Neural progenitor cell (in vitro differentiated cells): ENCODE measurements around the gene SLC10A1. TPM values are rescaled to one million over a fixed set of nuclear protein-coding genes. Genes with fewer than 3 reads are reported as not detected.
A peak's percentile ranks its signal among the peaks of the same experiment; 100 is the strongest.

ENCODE experiments used
- DNase-seq: peaks from one replicate; pipeline ENCODE4 v3.0.0-alpha.2; 2016; ENCODE audit warnings: low spot score
- H2AFZ ChIP-seq: fragments of 200-600 bp; sonication (generic); replicated peaks from 2 replicates; pipeline ENCODE4 v1.6.1; 2016; ENCODE audit warnings: antibody characterized with exemption
- H3F3A ChIP-seq: fragments of 200-600 bp; sonication (generic); 2 replicates; pipeline ENCODE4 v1.6.1; 2016; ENCODE audit warnings: antibody characterized with exemption, low read depth
- H3K27ac ChIP-seq: fragments of 200-600 bp; sonication (generic); 2 replicates; pipeline ENCODE4 v1.5.1; 2016; ENCODE audit warnings: mild to moderate bottlenecking
- H3K27me3 ChIP-seq: fragments of 200-600 bp; sonication (generic); 2 replicates; pipeline ENCODE4 v1.6.1; 2016; ENCODE audit warnings: mild to moderate bottlenecking, moderate library complexity
- H3K36me3 ChIP-seq: fragments of 200-600 bp; sonication (generic); 2 replicates; pipeline ENCODE4 v1.5.1; 2016
- H3K4me1 ChIP-seq: fragments of 200-600 bp; sonication (generic); 2 replicates; pipeline ENCODE4 v1.6.1; 2016; ENCODE audit warnings: mixed run types
- H3K4me2 ChIP-seq: fragments of 200-600 bp; sonication (generic); 2 replicates; pipeline ENCODE4 v1.6.1; 2016
- H3K4me3 ChIP-seq: fragments of 200-600 bp; sonication (generic); 2 replicates; pipeline ENCODE4 v1.5.1; 2016
- H3K79me2 ChIP-seq: fragments of 200-600 bp; sonication (generic); 2 replicates; pipeline ENCODE4 v1.6.1; 2016; ENCODE audit warnings: low read depth
- H3K9ac ChIP-seq: fragments of 200-600 bp; sonication (generic); 2 replicates; pipeline ENCODE4 v1.6.1; 2016
- H3K9me3 ChIP-seq: fragments of 200-600 bp; sonication (generic); 2 replicates; pipeline ENCODE4 v1.5.1; 2016; ENCODE audit warnings: low read depth
- H4K20me1 ChIP-seq: fragments of 200-600 bp; sonication (generic); 2 replicates; pipeline ENCODE4 v1.6.1; 2016; ENCODE audit warnings: low read depth
- H3K27ac Mint-ChIP-seq: 3 replicates; pipeline ENCODE4 v1.8.0; 2021; ENCODE audit warnings: mixed read lengths
- H3K27me3 Mint-ChIP-seq: 2 replicates; pipeline ENCODE4 v1.8.0; 2022; ENCODE audit warnings: low read depth, mild to moderate bottlenecking, inconsistent platforms, moderate library complexity, mixed read lengths; ENCODE audit not compliant: insufficient read depth
- H3K36me3 Mint-ChIP-seq: 3 replicates; pipeline ENCODE4 v1.8.0; 2021; ENCODE audit warnings: mixed read lengths
- H3K4me1 Mint-ChIP-seq: 3 replicates; pipeline ENCODE4 v1.8.0; 2021; ENCODE audit warnings: mixed read lengths
- H3K4me3 Mint-ChIP-seq: 3 replicates; pipeline ENCODE4 v1.8.0; 2021; ENCODE audit warnings: mild to moderate bottlenecking, moderate library complexity, mixed read lengths
- H3K9me3 Mint-ChIP-seq: 3 replicates; pipeline ENCODE4 v1.8.0; 2020; ENCODE audit warnings: mixed read lengths
- CTCF ChIP-seq: fragments of 200-600 bp; sonication (generic); IDR thresholded peaks from 2 replicates; pipeline ENCODE4 v1.5.1; 2017; ENCODE audit warnings: antibody characterized with exemption, mild to moderate bottlenecking
- EZH2 ChIP-seq: fragments of 200-600 bp; sonication (generic); IDR thresholded peaks from 2 replicates; pipeline ENCODE4 v1.6.1; 2017; ENCODE audit warnings: antibody characterized with exemption, mild to moderate bottlenecking, moderate library complexity
- EZH2phosphoT487 ChIP-seq: fragments of 200-600 bp; sonication (generic); IDR thresholded peaks from 2 replicates; pipeline ENCODE4 v1.6.1; 2017; ENCODE audit warnings: antibody characterized with exemption
- total RNA-seq: library from RNA; depleted of rRNA; stranded (reverse); fragments of >200 nt; gene quantifications from 2 replicates; pipeline ENCODE4 v1.2.3, GENCODE V29; 2015; ENCODE audit warnings: low replicate concordance

The SLC10A1 gene
- total RNA-seq, 1 donor from 2014 or later, result not detected

GRCh38 chr14:69767369-69767999 is 29.6 kb downstream of the SLC10A1 start:
- peak; percentile 97 for DNase-seq
- Histone ChIP-seq H3K9ac (peak overlapping the region; percentile 99), H2AFZ (peak overlapping the region; percentile 77), H4K20me1 (peaks cover 38% of the 10 kb centered on the region), H3K79me2 (peaks cover 53% of the 10 kb centered on the region), H3K4me1 (peaks cover 20% of the 10 kb centered on the region), H3K27me3 (no peaks in the 10 kb centered on the region), H3K4me3 (peak overlapping the region; percentile 80), H3F3A (peaks cover 59% of the 10 kb centered on the region), H3K27ac (peak overlapping the region; percentile 98), H3K9me3 (no peaks in the 10 kb centered on the region), H3K4me2 (peak overlapping the region; percentile 92), H3K36me3 (peaks cover 41% of the 10 kb centered on the region)
- TF ChIP-seq EZH2, result no peak
- TF ChIP-seq CTCF, result no peak
- no peak for TF ChIP-seq EZH2phosphoT487
- Mint-ChIP-seq H3K27ac (peak overlapping the region; percentile 100), H3K36me3 (peaks cover 43% of the 10 kb centered on the region), H3K27me3 (peaks cover 9% of the 10 kb centered on the region), H3K4me1 (peaks cover 28% of the 10 kb centered on the region), H3K4me3 (peak overlapping the region; percentile 99), H3K9me3 (no peaks in the 10 kb centered on the region)

- H4K20me1 ChIP-seq, result peaks cover 38% of the 10 kb centered on the region
- Mint-ChIP-seq H3K4me1 (peaks cover 28% of the 10 kb centered on the region), H3K9me3 (no peaks in the 10 kb centered on the region), H3K36me3 (peaks cover 38% of the 10 kb centered on the region), H3K4me3 (peak within 1 kb of the TSS; percentile 99), H3K27ac (peak within 1 kb of the TSS; percentile 100), H3K27me3 (peaks cover 9% of the 10 kb centered on the region)
- H3K4me1 ChIP-seq, result peaks cover 20% of the 10 kb centered on the region
- peak within 1 kb of the TSS; percentile 92 for H3K4me2 ChIP-seq
- H3K9ac ChIP-seq, result peak within 1 kb of the TSS; percentile 99
- H3K27ac ChIP-seq, result peak within 1 kb of the TSS; percentile 98
- H3F3A ChIP-seq, result peaks cover 54% of the 10 kb centered on the region
- peak; percentile 96 for DNase-seq
- TF ChIP-seq EZH2phosphoT487, result no peak
- peaks cover 51% of the 10 kb centered on the region for H3K79me2 ChIP-seq
- peak within 1 kb of the TSS; percentile 77 for H2AFZ ChIP-seq
- no peaks in the 10 kb centered on the region for H3K9me3 ChIP-seq
- H3K27me3 ChIP-seq, result no peaks in the 10 kb centered on the region
- peaks cover 40% of the 10 kb centered on the region for H3K36me3 ChIP-seq
- peak within 1 kb of the TSS; percentile 80 for H3K4me3 ChIP-seq
These were observed 30.1 kb downstream of the SLC10A1 start, which contains the start of gene SRSF5 for GRCh38 chr14:69766984-69767368. SRSF5 (plus strand) TSS chr14:69767142; CDS start chr14:69768157, 1,015 bp downstream.

- Mint-ChIP-seq H3K36me3 (peaks cover 14% of the 10 kb centered on the region), H3K9me3 (no peaks in the 10 kb centered on the region), H3K27ac (no peak overlapping the region), H3K27me3 (peaks cover 2% of the 10 kb centered on the region), H3K4me1 (peaks cover 20% of the 10 kb centered on the region), H3K4me3 (no peak overlapping the region)
- H4K20me1 ChIP-seq, result peaks cover 12% of the 10 kb centered on the region
- no peak overlapping the region for H2AFZ ChIP-seq
- no peak overlapping the region for H3K27ac ChIP-seq
- no peaks in the 10 kb centered on the region for H3K9me3 ChIP-seq
- no peak for DNase-seq
- H3F3A ChIP-seq, result peaks cover 24% of the 10 kb centered on the region
- H3K79me2 ChIP-seq, result peaks cover 20% of the 10 kb centered on the region
- H3K4me2 ChIP-seq, result no peak overlapping the region
- peaks cover 8% of the 10 kb centered on the region for H3K4me1 ChIP-seq
- no peak for TF ChIP-seq CTCF
- no peak for TF ChIP-seq EZH2
- no peak for TF ChIP-seq EZH2phosphoT487
- no peak overlapping the region for H3K9ac ChIP-seq
- no peak overlapping the region for H3K4me3 ChIP-seq
- peaks cover 9% of the 10 kb centered on the region for H3K36me3 ChIP-seq
- no peaks in the 10 kb centered on the region for H3K27me3 ChIP-seq
These were observed 33.1 kb downstream of the SLC10A1 start for GRCh38 chr14:69763761-69764510.
